Neutrophil (primary cell): ENCODE data around the gene PUDP.

ENCODE experiments used
- H3K27ac ChIP-seq: fragments of 200-600 bp; sonication (generic); 2 replicates; pipeline ENCODE4 v1.5.1; 2016; ENCODE audit warnings: mild to moderate bottlenecking, moderate library complexity
- H3K27me3 ChIP-seq: fragments of 200-600 bp; sonication (generic); 2 replicates; pipeline ENCODE4 v1.6.0; 2016; ENCODE audit warnings: mild to moderate bottlenecking
- H3K36me3 ChIP-seq: fragments of 200-600 bp; sonication (generic); 2 replicates; pipeline ENCODE4 v1.5.1; 2017
- H3K4me1 ChIP-seq, 2 experiments: fragments of 200-600 bp in 1 of 2; sonication (generic) in 1 of 2; 1 replicate in 1 of 2; 2 replicates in 1 of 2; pipeline versions ENCODE4 v1.5.1 to v1.6.1; 2013 to 2016; ENCODE audit warnings: low read depth in 1 of 2, low read length in 1 of 2, mild to moderate bottlenecking in 1 of 2, moderate library complexity in 1 of 2; ENCODE audit not compliant: control insufficient read depth in 1 of 2, insufficient read depth in 1 of 2
- H3K4me3 ChIP-seq, 2 experiments: fragments of 200-600 bp in 1 of 2; sonication (generic) in 1 of 2; 1 replicate in 1 of 2; 2 replicates in 1 of 2; pipeline ENCODE4 v1.5.1; 2013 to 2016; ENCODE audit warnings: low read depth in 1 of 2, low read length in 1 of 2, mild to moderate bottlenecking in 1 of 2, moderate library complexity in 1 of 2
- H3K9me3 ChIP-seq: fragments of 200-600 bp; sonication (generic); 2 replicates; pipeline ENCODE4 v1.5.1; 2016
- CTCF ChIP-seq: fragments of 200-600 bp; sonication (generic); IDR thresholded peaks from 2 replicates; pipeline ENCODE4 v1.5.1; 2016; ENCODE audit warnings: antibody characterized with exemption

The PUDP gene

DNA sequence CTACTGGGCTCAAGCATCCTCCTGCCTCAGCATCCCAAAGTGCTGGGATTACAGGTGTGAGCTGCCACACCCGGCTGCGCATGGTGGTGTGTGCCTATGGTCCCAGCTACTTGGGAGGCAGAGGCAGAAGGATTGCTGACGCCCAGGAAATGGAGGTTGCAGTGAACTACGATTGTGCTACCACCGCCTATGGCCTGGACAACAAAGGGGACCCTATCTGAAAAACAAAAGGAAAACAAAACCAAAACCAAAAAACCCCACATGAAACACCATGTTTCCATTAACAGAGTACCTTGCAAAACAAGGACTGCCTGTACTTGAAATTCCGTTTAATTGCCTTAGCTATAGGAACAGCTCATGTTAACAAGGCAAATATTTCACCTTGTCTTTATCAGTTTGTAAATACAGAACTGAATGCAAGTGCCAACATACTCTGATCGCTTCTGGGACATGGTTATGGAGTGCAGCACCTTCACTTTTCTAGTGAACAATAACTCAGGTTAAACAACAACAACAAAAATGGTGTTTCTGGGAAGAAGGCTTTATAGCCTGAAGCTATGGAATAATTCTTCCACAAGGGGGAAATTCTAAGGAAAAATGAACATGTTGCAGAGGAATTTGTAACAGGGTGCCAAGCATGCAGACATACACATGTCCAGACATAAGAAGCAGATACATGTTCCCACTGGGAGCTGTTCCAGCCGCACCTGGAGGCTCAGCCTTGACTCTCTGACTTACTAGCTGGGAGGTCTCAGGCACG is 73.6 kb downstream of the PUDP start:
- no peaks in the 10 kb centered on the region for H3K27me3 ChIP-seq
- no peak overlapping the region for H3K27ac ChIP-seq
- no peak overlapping the region for H3K4me3 ChIP-seq
- no peaks in the 10 kb centered on the region for H3K4me1 ChIP-seq
- H3K36me3 ChIP-seq: no peaks in the 10 kb centered on the region
- no peak for TF ChIP-seq CTCF
- no peaks in the 10 kb centered on the region for H3K9me3 ChIP-seq

GRCh38 chrX:7073336-7073735 is 74.6 kb downstream of the PUDP start:
- no peaks in the 10 kb centered on the region for H3K36me3 ChIP-seq
- H3K27me3 ChIP-seq: no peaks in the 10 kb centered on the region
- H3K4me1 ChIP-seq: no peaks in the 10 kb centered on the region
- H3K9me3 ChIP-seq: no peaks in the 10 kb centered on the region
- TF ChIP-seq CTCF: no peak
- no peak overlapping the region for H3K4me3 ChIP-seq
- no peak overlapping the region for H3K27ac ChIP-seq

- no peak for TF ChIP-seq CTCF
- Histone ChIP-seq H3K9me3 (no peaks in the 10 kb centered on the region), H3K4me3 (no peak overlapping the region), H3K27ac (no peak overlapping the region), H3K36me3 (no peaks in the 10 kb centered on the region), H3K27me3 (no peaks in the 10 kb centered on the region), H3K4me1 (no peaks in the 10 kb centered on the region)
Measured at GRCh38 chrX:7072856-7073255, 75.1 kb downstream of the PUDP start.

GRCh38 chrX:7071390-7071789 is 76.6 kb downstream of the PUDP start:
- Histone ChIP-seq H3K4me1 (no peaks in the 10 kb centered on the region), H3K4me3 (no peak overlapping the region), H3K9me3 (no peaks in the 10 kb centered on the region), H3K36me3 (no peaks in the 10 kb centered on the region), H3K27ac (no peak overlapping the region), H3K27me3 (no peaks in the 10 kb centered on the region)
- TF ChIP-seq CTCF: no peak

GRCh38 chrX:7069556-7069955 is 78.4 kb downstream of the PUDP start:
- H3K36me3 ChIP-seq: no peaks in the 10 kb centered on the region

More at GRCh38 chrX:7069556-7069955, 78.4 kb downstream of the PUDP start:
- TF ChIP-seq CTCF: no peak
- Histone ChIP-seq H3K4me1 (no peaks in the 10 kb centered on the region), H3K27me3 (no peaks in the 10 kb centered on the region), H3K9me3 (no peaks in the 10 kb centered on the region), H3K4me3 (no peak overlapping the region), H3K27ac (no peak overlapping the region)
